H9 (cell line): ENCODE results near the gene DPP7. TPM values are rescaled to one million over a fixed set of nuclear protein-coding genes. Genes with fewer than 3 reads are reported as not detected.
A peak's percentile ranks its signal among the peaks of the same experiment; 100 is the strongest.

ENCODE experiments used
- DNase-seq: peaks from one replicate; pipeline ENCODE4 v3.0.0-alpha.2; 2017
- H2AFZ ChIP-seq: one replicate; pipeline ENCODE4 v1.6.1; 2013; ENCODE audit warnings: mild to moderate bottlenecking, low read length, control low read depth, moderate library complexity
- H2AK5ac ChIP-seq: 2 replicates; pipeline ENCODE4 v1.6.1; 2013; ENCODE audit warnings: low read length, control low read depth, mixed read lengths; ENCODE audit not compliant: insufficient read length
- H2BK120ac ChIP-seq: one replicate; pipeline ENCODE4 v1.6.1; 2013; ENCODE audit warnings: low read depth, mild to moderate bottlenecking, low read length, control low read depth, inconsistent platforms; ENCODE audit not compliant: poor library complexity, severe bottlenecking
- H2BK12ac ChIP-seq: 2 replicates; pipeline ENCODE4 v1.6.1; 2013; ENCODE audit warnings: low read length, control low read depth, mixed read lengths, low read depth; ENCODE audit not compliant: insufficient read length
- H2BK15ac ChIP-seq: 2 replicates; pipeline ENCODE4 v1.6.1; 2013; ENCODE audit warnings: low read depth, low read length, control low read depth
- H2BK20ac ChIP-seq: one replicate; pipeline ENCODE4 v1.6.1; 2013; ENCODE audit warnings: low read depth, mild to moderate bottlenecking, low read length, control low read depth, inconsistent platforms; ENCODE audit not compliant: poor library complexity, severe bottlenecking
- H2BK5ac ChIP-seq: 2 replicates; pipeline ENCODE4 v1.6.1; 2013; ENCODE audit warnings: low read length, control low read depth, mixed read lengths; ENCODE audit not compliant: insufficient read length
- H3K14ac ChIP-seq: 2 replicates; pipeline ENCODE4 v1.6.1; 2013; ENCODE audit warnings: low read length, control low read depth; ENCODE audit not compliant: insufficient read depth
- H3K18ac ChIP-seq: 2 replicates; pipeline ENCODE4 v1.6.1; 2013; ENCODE audit warnings: low read depth, mild to moderate bottlenecking, mixed read lengths, low read length, control low read depth; ENCODE audit not compliant: insufficient read length
- H3K23ac ChIP-seq: 2 replicates; pipeline ENCODE4 v1.6.1; 2013; ENCODE audit warnings: low read length, control low read depth, mixed read lengths, low read depth; ENCODE audit not compliant: insufficient read length
- H3K23me2 ChIP-seq: 2 replicates; pipeline ENCODE4 v1.6.1; 2013; ENCODE audit warnings: low read depth, mild to moderate bottlenecking, mixed read lengths, low read length, control low read depth; ENCODE audit not compliant: insufficient read length, poor library complexity, severe bottlenecking
- H3K27ac ChIP-seq: 2 replicates; pipeline ENCODE4 v1.5.1; 2013; ENCODE audit warnings: low read length, control low read depth, mixed read lengths, low read depth; ENCODE audit not compliant: insufficient read length
- H3K27me3 ChIP-seq: 2 replicates; pipeline ENCODE4 v1.6.1; 2013; ENCODE audit warnings: low read length, control low read depth, inconsistent platforms; ENCODE audit not compliant: insufficient read depth
- H3K4ac ChIP-seq: 2 replicates; pipeline ENCODE4 v1.6.1; 2013; ENCODE audit warnings: low read depth, mild to moderate bottlenecking, control low read depth, inconsistent platforms, low read length, moderate library complexity
- H3K4me1 ChIP-seq: 2 replicates; pipeline ENCODE4 v1.6.1; 2013; ENCODE audit warnings: low read length, control low read depth, inconsistent platforms; ENCODE audit not compliant: insufficient read depth
- H3K4me2 ChIP-seq: 2 replicates; pipeline ENCODE4 v1.6.1; 2013; ENCODE audit warnings: low read length, control low read depth, mixed read lengths; ENCODE audit not compliant: insufficient read length, insufficient read depth
- H3K56ac ChIP-seq: 2 replicates; pipeline ENCODE4 v1.6.1; 2013; ENCODE audit warnings: low read depth, mild to moderate bottlenecking, mixed read lengths, low read length, control low read depth; ENCODE audit not compliant: insufficient read length
- H3K79me1 ChIP-seq: 2 replicates; pipeline ENCODE4 v1.6.1; 2013; ENCODE audit warnings: low read depth, mild to moderate bottlenecking, moderate library complexity, low read length, control low read depth, inconsistent platforms; ENCODE audit not compliant: insufficient read depth, poor library complexity, severe bottlenecking
- H3K79me2 ChIP-seq: 2 replicates; pipeline ENCODE4 v1.6.1; 2013; ENCODE audit warnings: low read length, control low read depth, inconsistent platforms; ENCODE audit not compliant: insufficient read depth
- H3K9ac ChIP-seq: 2 replicates; pipeline ENCODE4 v1.6.1; 2013; ENCODE audit warnings: low read length, control low read depth, mixed read lengths; ENCODE audit not compliant: insufficient read length; ENCODE audit errors: extremely low read depth
- H3K9me3 ChIP-seq: one replicate; pipeline ENCODE4 v1.6.1; 2013; ENCODE audit warnings: low read depth, low read length, inconsistent platforms; ENCODE audit not compliant: control insufficient read depth
- H3T11ph ChIP-seq: one replicate; pipeline ENCODE4 v1.6.1; 2013; ENCODE audit warnings: mild to moderate bottlenecking, low read length, control low read depth, inconsistent platforms
- H4K20me1 ChIP-seq: one replicate; pipeline ENCODE4 v1.6.1; 2013; ENCODE audit not compliant: control insufficient read depth, insufficient read length, insufficient read depth
- H4K5ac ChIP-seq: 2 replicates; pipeline ENCODE4 v1.6.1; 2013; ENCODE audit warnings: low read depth, mild to moderate bottlenecking, mixed read lengths, low read length, control low read depth; ENCODE audit not compliant: insufficient read length
- H4K8ac ChIP-seq: replicated peaks from 2 replicates; pipeline ENCODE4 v1.6.1; 2013; ENCODE audit warnings: low read length, control low read depth, mixed read lengths, low read depth; ENCODE audit not compliant: insufficient read length
- H4K91ac ChIP-seq: 2 replicates; pipeline ENCODE4 v1.6.1; 2013; ENCODE audit warnings: low read depth, mild to moderate bottlenecking, moderate library complexity, mixed read lengths, low read length, control low read depth; ENCODE audit not compliant: insufficient read length
- H3K27ac Mint-ChIP-seq, 3 experiments: 2 replicates in 2 of 3; 3 replicates in 1 of 3; pipeline ENCODE4 v1.8.0; 2020 to 2021; ENCODE audit warnings: mixed read lengths in 3 of 3, mild to moderate bottlenecking in 1 of 3, moderate library complexity in 1 of 3
- H3K27me3 Mint-ChIP-seq: 2 replicates; pipeline ENCODE4 v1.8.0; 2021; ENCODE audit warnings: low read depth, mild to moderate bottlenecking, moderate library complexity, mixed read lengths
- H3K36me3 Mint-ChIP-seq, 3 experiments: 2 replicates in 2 of 3; 3 replicates in 1 of 3; pipeline ENCODE4 v1.8.0; 2020 to 2021; ENCODE audit warnings: low read depth in 3 of 3, mixed read lengths in 3 of 3; ENCODE audit not compliant: insufficient read depth in 1 of 3
- H3K4me1 Mint-ChIP-seq, 2 experiments: 2 replicates each; pipeline ENCODE4 v1.8.0; 2020; ENCODE audit warnings: mixed read lengths in 2 of 2
- H3K4me3 Mint-ChIP-seq, 2 experiments: 2 replicates in 1 of 2; 3 replicates in 1 of 2; pipeline ENCODE4 v1.8.0; 2020 to 2021; ENCODE audit warnings: mild to moderate bottlenecking in 2 of 2, mixed read lengths in 2 of 2, moderate library complexity in 1 of 2
- H3K9me3 Mint-ChIP-seq, 2 experiments: 2 replicates in 1 of 2; 3 replicates in 1 of 2; pipeline ENCODE4 v1.8.0; 2020; ENCODE audit warnings: mild to moderate bottlenecking in 2 of 2, mixed read lengths in 2 of 2, moderate library complexity in 1 of 2
- CTCF ChIP-seq: fragments of 200-600 bp; sonication (generic); conservative IDR thresholded peaks from 3 replicates; pipeline ENCODE4 v1.8.0; 2021; ENCODE audit warnings: antibody characterized with exemption, mild to moderate bottlenecking
- WGBS: extraction: QIAGEN DNeasy Blood & Tissue Kit; methylation state at CpG from one replicate; pipeline ENCODE4 v1.1.7; 2013; ENCODE audit warnings: missing lambda C conversion rate, low lambda C conversion rate, mixed read lengths; ENCODE audit not compliant: insufficient read length; ENCODE audit errors: extremely low coverage; 5-methylcytosine and 5-hydroxymethylcytosine counted together
- total RNA-seq: library from RNA; stranded (reverse); gene quantifications from 2 replicates; pipeline ENCODE4 v1.2.1, GENCODE V29; 2021

The DPP7 gene
- total RNA-seq, 1 experiment from 2014 or later = 29.4 TPM

GRCh38 chr9:137150617-137151457, 36.3 kb upstream of the DPP7 start:
- Histone ChIP-seq H2BK5ac (no peak overlapping the region), H4K5ac (no peak overlapping the region), H2BK15ac (no peak overlapping the region), H3K4me1 (no peaks in the 10 kb centered on the region; the same call in 1 of the 2 replicates), H3K14ac (no peak overlapping the region), H3K4me2 (no peak overlapping the region), H4K20me1 (no peaks in the 10 kb centered on the region), H2AFZ (no peak overlapping the region), H3K27me3 (peaks cover 5% of the 10 kb centered on the region; the same call in 1 of the 2 replicates), H3K23me2 (no peaks in the 10 kb centered on the region), H2BK12ac (no peak overlapping the region), H2BK20ac (no peak overlapping the region), H3T11ph (no peak overlapping the region), H3K79me1 (no peaks in the 10 kb centered on the region), H2BK120ac (no peak overlapping the region), H2AK5ac (no peak overlapping the region), H3K18ac (no peak overlapping the region), H3K9ac (no peak overlapping the region), H3K9me3 (no peaks in the 10 kb centered on the region), H3K23ac (no peak overlapping the region), H3K56ac (no peak overlapping the region), H3K27ac (no peak overlapping the region), H4K91ac (no peak overlapping the region), H4K8ac (no peak overlapping the region), H3K4ac (no peak overlapping the region), H3K79me2 (no peaks in the 10 kb centered on the region)
- WGBS = no CpG with 5 or more reads among the region's 34 CpGs
- H3K4me3 Mint-ChIP-seq = no peak overlapping the region; a peak in 1 of 5 replicates
- H3K4me1 Mint-ChIP-seq = peaks cover 0 to 11% of the 10 kb centered on the region in 2 experiments; a peak in 2 of 4 replicates
- peaks cover 37% of the 10 kb centered on the region for H3K27me3 Mint-ChIP-seq
- H3K27ac Mint-ChIP-seq = 0 out of 7 replicates have a peak overlapping the region, but pooled peaks of 1 of the 3 experiments have one; percentile 58
- no peak for TF ChIP-seq CTCF
- peak; percentile 85 for DNase-seq
- H3K9me3 Mint-ChIP-seq = no peaks in the 10 kb centered on the region; a peak in 2 of 5 replicates
- no peaks in the 10 kb centered on the region for H3K36me3 Mint-ChIP-seq
